HG03196 (cell line): ENCODE data around the gene NUDT22.
A peak's percentile ranks its signal among the peaks of the same experiment; 100 is the strongest.

ENCODE experiments used
- ATAC-seq: cut with Tn5 transposase; IDR thresholded peaks from one replicate; pipeline ENCODE4 v1.9.1; 2021; ENCODE audit not compliant: unreplicated experiment

Gene NUDT22

DNA sequence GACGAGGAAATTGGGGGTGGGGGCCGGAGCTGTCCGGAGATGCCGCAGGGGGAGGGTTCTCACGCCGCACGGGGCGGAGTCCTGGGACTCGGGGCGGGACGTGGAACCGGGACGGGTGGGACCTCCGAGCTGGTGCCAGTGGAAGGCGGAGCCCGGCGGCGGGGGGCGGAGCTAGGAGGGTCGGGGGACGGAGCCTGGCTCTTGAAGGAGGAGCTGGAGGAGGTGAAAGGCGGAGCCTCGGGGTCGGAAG is 15.1 kb downstream of the NUDT22 start:
- peak; percentile 59 for ATAC-seq

DNA sequence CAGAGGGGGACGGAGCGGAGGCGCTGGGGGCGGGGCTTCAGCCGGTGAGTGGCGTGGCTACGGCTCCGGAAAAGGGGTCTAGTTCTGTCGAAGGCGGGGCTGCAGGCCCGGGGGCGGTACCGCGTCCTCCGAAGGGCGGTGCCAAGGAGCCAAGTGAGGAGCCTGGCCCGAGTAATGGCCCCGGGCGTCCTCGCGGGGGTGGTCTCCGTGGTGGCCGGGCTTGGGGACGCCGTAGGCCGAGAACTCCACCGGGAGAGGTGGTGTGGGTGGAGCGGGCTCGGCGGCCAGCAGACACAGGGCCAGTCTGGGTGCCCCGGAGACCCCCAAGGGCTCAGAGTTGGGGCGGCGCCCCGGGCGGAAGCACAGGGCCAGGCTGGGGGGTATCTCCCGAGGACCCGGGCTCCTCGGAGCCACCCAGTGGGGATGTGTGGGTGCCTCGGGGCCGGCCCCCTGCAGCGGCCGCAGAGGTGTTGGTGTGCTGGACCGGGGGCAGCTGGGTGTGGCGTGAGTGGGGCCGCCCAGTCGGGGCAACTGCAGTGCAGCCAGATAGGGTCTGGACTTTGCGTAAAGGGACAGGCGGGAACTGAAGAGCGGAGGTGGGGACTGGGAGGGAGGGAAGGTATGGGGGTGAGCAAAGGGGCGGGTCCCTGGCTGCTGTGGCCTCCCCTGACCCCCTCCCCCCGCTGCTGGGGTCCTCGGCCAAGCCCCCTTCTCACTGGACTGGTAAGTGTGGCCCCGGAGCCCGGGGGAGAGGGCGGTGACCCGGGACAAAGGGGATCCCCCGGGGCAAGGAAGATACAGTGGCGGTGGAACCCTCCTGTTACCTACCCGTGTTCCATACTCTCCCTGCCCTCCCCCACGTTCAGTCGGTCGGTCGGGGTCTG is 15.7 kb downstream of the NUDT22 start:
- peak; percentile 3 for ATAC-seq

DNA sequence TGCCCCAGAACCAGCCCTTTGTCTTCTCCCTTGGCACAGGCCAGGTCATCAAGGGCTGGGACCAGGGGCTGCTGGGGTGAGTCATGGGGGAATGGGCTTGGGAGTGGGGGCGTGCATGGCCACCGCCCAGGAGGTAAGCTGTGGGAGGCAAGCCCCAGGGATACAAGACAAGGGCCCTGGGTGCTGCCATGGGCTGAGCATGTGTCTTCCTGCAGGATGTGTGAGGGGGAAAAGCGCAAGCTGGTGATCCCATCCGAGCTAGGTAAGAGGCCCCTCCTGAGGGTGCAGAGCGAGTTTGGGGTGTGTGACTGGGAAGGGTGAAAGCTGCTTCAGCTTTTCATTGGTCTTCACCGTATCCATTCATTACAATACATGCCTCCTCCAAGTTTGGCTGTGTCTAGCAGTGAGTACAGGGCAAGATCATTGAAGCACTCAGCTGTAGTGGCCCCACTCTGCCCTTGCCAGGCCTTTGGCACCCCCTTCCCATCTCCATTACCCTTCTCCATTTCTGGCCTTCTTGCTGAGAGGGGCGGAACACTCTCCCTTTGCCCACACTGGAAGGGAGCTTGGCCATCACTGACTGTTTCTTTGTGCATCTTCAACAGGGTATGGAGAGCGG is 17.3 kb downstream of the NUDT22 start:
- no peak for ATAC-seq

DNA sequence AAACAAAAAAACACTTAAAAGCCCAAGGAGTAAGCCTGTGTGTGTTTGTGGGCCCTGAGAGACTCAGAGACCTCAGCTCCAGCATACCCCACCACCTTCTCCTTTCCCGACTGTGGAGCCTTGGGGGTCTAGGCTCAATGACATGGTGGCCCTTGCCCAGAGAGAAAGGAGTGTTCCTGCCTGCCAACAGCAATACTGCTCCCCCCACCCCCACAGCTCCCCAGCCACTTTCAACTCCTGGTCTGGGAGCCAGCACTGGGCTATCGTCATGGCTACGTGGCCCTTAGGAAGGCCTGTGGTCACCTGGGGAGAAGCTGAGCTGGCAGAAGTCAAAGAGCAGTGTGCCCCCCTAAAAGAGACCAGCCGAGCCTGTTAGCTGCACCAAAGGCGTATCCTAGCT is 18.0 kb downstream of the NUDT22 start:
- ATAC-seq = no peak

DNA sequence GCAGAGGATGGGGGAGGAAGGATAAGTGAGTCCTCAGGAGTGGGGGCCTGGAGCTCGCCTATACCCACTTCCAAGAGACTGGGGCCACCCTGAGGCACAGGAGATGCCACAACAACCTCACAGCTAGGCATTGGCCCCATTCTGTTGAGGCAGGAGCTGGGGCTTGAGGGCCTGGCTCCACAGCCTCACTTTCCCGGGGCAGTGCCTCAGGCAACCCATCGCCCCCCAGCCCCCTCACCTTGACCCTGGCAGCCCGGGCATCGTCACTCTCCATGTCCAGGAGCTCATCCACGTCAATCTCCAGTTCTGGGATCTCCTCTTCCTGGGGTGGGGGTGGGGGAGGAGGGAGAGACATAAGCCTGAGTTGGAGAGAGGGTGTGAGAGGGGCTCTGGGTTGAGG is 18.9 kb downstream of the NUDT22 start:
- ATAC-seq = no peak

DNA sequence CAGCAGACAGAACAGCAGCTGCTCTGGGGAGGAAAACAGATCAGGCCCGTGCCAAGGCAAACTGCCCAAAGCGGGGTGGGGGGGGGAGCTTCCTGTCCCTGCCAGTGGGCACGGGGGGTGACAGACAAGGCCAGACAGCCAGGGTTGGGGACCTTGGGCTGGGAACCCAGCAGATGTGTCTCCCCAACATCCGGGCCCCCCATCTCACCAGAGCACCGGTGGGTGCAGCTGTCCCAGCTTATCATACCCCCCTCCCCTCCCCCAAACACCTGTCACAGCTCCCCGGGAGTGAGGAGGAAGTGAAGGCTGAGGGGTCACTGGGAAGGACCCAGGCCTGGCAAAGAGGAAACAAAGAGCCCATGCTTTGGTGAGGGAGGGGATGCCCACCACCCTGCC is 19.3 kb downstream of the NUDT22 start:
- ATAC-seq = no peak

DNA sequence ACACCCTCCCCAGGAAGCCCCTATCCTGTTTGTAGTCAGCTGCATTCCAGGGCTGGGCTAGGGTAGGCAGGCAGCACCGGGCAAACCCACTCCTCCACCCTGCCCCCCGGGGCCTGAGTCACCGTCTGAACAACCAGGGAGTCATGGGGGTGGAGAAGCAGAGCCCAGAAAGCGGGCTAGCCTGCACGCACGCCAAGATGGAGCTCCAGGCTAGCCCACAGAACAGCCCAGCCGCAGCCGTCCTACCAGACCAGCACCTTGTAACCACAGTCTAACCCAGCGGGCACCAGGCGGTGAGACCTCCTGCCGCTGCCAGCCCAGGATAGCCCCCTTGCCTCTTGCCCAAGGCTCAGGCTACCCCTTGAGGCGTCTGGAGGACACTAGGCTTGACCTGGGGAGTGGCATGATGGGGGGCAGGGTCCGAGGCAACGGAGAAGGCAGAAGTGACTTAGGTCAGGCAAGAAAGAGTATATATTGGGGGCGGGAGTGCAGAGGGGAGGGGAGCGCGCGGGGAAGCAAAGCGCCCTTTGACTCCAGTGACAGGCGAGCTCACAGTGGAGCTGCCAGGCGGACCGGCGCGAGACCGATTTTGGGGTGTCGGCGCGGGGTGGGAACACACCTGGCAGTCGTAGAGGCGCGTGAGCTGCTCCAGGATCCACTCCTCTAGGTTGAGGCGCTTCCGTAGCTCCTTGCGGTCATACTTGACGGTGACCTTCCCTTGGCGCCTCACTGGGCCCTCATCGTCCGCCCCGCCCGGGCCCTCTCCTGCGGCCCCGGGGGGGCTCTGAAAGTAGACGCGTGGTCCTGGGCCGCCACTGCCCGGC is 19.9 kb downstream of the NUDT22 start:
- ATAC-seq = no peak

DNA sequence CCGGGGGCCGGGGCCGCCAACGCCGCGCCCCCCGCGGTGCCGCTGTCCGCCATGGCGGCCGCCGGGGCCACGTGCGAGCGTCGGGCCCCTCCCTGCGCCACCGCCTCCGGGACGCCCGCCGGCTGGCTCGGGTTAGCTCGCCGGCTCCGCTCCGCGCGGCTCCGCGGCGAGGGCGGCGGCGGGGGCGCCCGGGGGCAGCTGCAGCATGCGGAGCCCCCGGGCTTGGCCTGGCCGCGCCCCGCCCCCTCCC is 20.5 kb downstream of the NUDT22 start:
- peak; percentile 9 for ATAC-seq

DNA sequence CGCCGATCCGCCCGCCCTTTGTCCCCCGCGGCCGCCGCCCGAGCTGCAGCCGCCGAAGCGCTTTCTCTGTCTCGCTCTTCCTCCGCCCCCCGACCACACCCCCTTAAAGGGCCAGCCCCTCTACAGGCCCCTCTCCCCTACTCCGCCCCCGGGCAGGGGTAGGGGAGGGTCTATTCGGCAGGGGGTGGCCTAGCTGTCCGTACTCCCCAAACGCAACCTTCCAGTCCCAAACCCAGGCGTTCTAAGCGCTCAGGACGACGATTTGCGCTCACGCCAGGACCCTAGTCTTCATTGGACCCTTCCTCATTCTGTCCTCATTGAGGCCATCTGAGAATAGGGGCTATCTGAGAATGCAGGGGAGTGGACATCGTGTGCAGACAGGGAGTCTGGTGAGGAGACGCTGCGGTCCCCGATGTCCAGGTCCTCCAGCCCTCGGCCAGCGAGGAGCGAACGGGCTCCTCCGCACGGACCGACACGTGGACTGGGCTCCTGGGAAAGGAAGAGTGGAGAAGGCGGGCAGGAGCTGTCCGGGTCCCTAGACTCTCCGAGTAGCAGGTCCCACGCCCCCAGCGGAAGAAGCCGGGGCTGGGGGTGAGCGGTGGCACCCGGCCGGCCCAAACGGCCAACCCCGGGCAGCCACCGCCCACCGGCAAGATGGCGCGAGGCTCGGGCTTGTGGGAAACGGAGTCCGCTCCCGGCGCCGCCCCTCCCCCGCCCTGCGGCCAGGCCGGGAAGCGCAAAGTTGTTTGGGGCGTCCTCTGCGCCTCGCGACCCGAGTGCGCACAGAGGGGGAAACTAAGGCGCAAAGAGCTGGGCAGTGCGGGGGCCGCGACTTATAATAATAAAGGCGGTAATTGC is 21.0 kb downstream of the NUDT22 start, which contains the start of gene PPP1R14B:
PPP1R14B (minus strand) TSS at position 73 of the 858 bp plus-strand sequence. CDS start 270 bp downstream, outside the sequence.
- peak; percentile 31 for ATAC-seq

DNA sequence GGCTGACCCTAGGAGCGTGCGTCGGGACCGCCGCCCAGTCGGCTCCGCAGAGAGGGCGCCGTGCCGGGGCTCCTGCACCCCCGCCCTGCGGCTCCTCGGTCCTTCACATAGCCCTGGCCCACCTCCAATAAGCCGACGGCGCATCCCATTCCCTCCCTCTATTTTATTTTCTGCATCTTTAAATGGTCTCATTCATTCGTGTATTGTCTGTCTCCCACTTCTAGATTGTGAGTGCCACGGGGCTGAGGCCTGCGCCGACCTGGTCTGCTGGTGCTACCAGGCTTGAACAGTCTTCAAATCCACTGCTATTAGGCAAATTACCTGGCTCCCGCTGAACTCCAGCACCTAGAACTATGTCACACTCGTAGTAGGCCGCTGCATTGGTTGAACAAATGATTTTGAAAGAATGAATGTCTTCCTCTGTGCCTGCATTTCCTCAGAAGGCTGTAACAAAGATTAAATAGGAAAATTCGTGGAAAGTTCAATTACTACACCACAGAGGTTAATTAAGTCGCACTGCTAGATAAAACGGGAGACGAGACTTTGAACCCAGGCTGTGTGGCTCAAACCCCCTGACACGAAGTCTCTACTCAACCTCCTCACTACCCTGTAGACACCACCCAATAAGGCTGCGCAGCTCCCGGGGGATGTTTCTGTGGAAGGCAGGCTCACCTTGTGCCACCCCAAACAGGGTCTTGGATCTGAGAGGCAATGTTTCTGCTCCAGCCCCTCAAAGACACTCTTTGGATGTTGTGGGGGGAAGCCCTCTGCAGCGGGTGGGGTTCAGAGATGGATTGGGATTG is 21.9 kb downstream of the NUDT22 start:
- no peak for ATAC-seq

DNA sequence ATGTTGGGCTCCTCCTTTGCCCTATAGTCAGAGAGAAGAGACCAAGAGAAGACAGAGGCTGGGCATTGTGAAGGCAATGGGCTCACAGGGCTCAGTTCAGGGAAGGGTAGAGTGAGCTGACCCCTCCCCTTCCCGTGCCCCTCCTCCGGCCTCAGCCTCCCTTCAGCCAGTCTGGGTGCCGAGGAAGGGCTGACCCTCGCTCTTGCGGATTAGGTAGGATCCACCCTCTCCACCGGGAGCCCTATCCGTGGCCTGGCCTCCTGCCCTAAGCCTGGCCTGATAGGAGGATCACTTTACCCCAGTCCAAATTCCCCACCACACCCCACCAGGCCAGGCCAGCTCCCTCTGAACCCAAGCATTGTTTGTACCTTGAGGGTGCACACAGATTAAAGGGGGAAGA is 22.5 kb downstream of the NUDT22 start:
- no peak for ATAC-seq

DNA sequence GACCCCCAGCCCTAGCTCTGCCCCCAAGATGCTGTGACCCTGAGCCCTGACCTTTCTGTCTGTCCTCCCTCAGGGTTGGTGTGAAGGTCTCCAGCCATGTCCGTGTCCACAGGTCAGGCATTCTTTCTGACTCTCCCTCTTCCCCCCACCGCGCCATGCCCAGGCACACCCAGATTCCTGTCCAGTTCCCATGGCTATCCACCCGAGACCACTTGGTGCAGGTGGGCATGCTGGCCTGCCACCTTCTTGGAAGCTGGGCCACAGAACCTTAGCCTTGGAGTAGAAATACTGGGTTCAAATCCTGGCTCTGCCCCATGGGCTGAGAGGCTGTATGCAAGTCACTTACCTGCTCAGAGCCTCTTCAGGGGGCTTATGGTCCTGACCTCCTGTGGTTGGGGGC is 23.0 kb downstream of the NUDT22 start:
- ATAC-seq = no peak

DNA sequence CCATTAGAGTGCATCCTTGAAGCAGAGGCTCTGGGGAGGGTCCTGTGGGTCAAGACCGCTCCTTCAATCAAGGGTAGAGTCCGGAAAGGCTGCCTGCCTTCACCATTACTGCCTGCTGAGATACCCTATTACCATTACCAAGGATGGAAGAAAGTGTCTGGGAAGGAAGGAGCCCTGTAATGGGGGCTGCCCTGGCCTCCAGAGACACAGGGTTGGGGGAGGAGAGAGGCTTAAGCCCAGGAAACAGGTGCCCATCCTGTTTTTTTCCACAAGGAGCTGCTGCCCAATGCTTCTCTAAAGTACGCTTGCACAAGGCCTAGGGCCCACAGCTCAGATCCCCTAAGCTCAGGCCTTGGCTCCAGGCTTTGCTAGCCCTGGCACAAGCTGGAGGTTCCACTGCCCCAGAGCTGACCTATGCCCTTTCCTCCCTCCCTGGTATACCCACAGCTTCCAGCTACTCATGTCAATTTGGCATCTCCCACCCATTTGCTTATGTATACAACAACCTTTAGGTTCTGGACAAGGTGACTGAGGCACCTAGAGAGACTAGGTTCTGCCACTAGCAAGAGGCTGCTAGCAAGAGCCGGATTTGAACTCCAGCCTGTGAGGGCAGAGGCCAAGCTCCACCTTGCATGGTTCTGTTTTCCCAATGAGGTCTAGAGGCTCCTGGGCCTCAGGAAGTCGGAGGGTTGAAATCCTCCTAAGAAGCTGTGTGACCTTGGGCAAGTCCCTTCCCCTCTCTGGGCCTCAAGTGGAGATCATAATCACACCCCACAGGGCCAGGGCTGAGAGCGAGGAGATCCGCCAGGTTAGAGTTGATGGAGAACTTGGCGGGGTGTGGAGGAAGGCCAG is 23.7 kb downstream of the NUDT22 start:
- no peak for ATAC-seq

DNA sequence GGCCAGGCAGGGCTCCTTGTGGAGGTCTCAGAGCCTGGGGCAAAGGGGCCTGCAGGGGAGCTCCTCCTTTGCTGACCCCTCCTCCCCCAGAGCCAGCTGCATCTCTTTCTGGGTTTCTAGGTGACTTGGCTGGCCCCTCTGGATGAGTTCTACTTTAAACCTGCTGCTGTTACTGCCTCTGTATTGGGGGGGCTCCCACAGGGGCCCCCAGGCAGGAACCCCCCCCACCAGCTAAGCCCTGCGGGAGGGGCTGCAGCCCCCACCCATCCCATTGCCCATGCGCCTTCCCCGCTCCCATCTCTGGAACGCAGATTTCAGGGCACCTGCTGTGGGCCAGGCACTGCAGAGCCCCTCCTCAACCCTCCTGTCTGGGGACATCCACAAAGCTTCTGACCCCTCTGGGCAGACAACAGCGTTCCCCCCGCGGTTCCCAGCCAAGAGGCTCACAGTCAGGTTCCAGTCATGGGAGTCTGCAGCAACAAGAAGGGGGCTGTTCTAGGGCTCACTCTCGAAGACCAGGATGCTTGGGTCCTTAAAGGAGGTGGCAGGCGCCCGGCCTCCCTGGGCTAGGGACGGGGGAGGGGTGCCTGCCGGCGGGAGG is 24.4 kb downstream of the NUDT22 start:
- no peak for ATAC-seq

DNA sequence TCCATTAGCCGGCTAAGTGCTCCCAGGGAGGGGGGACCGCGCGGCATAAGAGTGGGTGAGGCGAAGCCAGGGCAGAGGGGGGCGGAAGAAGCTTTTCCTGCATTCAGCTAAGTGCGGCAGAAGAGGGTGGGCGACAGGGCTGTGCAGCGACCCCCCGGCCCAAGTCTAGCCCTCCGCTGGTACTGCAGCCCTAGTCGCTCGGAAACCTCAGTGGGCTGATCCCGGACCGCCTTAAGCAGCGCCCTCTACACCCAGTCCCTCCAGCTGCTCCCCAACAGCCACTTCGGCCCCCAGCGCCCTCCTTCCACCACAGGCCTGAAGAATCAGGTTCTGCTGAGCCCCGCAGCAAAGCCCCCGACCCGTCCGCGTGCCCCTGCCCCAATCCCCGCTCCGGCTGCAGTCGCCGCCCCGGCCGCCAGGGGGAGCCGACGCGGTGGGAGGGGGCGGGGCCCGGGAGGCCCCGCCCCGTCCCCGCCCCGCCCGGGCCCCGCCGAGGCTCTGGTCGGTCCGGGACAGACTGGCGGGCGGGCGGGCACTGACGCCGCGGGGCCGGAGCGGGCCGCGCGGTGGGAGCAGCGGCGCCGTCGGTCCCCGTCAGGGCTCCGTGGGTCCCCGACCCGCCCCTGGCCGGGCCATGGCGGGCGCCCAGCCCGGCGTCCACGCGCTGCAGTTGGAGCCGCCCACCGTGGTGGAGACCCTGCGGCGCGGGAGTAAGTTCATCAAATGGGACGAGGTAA is 25.1 kb downstream of the NUDT22 start, which contains the start of gene PLCB3:
PLCB3 (plus strand) TSS at position 515 of the 737 bp plus-strand sequence; CDS start at position 635, 120 bp downstream.
- no peak for ATAC-seq

DNA sequence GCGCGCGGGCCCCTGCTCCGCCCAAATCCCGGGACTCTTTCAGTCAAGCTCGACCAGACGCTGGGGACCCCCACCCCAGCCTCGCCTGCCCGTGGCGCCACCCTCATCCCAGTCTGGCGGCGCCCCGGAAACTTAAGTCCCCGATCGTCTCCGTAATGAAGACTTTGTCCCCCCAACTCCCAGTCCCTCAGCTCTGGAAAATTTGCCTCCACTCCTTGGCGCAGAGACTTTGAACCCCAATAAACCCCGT is 25.6 kb downstream of the NUDT22 start:
- ATAC-seq = no peak

DNA sequence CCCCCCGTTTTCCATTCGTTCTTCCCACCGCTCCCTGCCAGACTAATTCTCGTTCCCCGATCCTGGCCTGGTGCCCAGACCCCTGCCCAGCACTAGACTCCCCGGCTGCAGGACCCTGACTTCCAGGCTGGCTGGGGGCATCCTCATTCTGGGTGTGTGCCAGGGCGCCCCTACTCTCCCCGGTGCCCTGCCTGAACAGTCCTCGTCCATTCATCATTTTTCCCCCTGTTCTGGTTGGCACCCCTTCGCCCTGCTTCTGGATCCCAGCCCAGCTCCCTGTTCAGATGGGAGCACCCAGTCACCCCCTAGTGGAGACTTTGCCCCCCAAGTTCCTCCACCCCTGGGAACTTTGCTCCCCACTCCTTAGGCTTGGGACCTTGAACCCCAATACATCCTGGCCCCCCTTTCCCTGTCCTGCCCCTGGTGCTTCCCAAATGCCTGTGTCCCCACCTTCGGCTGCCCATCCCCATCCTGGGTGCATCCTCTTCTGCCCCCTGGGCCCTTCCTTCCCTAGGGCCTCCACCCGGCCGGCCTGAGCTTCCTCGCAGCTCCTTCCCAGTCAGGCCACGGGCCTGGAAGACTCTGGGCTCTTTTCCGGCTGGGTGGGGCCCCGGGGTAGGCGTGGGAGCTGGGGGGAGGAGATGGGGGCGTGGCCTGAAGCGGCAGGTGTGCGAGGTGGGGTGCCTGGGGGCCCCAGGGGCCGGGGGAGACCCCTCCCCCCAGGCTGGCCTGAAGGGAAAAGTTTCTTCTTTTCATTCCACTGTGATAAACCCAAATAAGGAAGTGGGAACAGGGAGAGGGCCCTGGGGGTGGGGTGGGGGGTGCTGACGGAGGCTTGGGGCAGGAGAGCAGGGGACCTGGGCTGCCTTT is 26.2 kb downstream of the NUDT22 start:
- ATAC-seq = no peak

DNA sequence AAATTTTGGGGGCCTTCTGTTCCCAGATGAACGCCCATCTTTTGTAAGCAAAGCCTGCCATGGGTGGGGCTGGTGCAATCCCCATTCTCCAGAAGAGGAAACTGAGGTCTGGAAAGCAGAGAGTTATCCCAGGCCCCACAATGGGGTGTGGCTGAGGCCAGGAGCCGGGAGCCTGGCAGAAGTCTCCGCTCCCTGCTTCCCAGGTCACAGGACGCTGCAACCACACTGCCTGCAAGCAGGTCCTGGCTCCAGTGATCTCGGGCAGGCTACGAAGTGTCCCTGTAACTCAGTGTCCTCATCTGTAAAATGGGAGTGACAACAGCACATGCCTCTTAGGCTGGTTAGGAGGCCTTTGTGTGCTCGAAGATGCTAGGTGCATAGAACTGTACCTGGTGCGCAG is 27.0 kb downstream of the NUDT22 start:
- no peak for ATAC-seq
